Measurements from ENCODE around the gene SLC29A1. TPM values are rescaled to one million over a fixed set of nuclear protein-coding genes. Genes with fewer than 3 reads are reported as not detected.
A peak's percentile ranks its signal among the peaks of the same experiment; 100 is the strongest.
"Not testable (repeated sequence)": the region's sequence is repeated elsewhere in the genome, so short reads cannot be mapped to it uniquely, and the experiment has no call there.

SLC29A1 gene
- total RNA-seq, 1 donor from 2014 or later: 217 TPM

DNA sequence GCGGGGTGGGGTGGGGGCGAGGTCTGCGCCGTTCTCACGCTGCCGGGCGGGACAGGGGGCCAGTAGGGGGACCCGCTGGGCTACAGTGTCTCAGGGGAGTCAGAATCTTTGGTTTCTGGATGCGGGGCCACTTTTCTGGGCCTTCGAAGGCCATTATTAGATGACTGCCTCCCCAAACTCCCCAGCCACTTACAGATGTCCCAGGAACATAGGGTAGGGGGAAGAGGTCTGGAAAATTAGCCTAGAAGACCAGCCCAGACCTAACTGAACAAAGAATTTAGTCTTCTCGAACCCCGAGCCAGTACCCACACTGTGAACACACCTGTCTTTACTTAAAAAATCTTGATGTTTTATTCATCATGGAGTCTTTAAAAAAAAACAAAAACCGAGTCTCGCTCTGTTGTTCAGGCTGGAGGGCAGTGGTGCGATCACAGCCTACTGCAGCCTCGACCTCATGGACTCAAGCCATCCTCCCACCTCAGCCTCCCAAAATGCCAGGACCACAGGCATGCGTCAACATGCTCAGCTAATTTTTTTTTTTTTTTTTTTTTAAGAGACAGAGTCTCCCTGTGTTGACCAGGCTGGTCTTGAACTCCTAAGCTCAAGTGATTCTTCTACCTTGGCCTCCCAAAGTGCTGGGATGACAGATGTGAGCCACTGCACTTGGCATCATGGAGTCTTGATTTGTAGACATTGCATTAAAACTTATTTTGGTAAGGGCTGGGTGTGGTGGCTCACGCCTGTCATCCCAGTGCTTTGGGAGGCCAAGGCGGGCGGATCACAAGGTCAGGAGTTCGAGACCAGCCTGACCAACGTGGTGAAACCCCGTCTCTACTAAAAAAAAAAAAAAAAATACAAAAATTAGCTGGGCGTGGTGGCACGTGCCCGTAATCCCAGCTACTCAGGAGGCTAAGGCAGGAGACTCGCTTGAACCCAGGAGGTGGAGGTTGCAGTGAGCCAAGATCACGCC lies 3.3 kb upstream of the SLC29A1 start:
- no peak for ATAC-seq
- intact Hi-C loops (cut with micrococcal nuclease): no loop called here
- DNase-seq: no peak

DNA sequence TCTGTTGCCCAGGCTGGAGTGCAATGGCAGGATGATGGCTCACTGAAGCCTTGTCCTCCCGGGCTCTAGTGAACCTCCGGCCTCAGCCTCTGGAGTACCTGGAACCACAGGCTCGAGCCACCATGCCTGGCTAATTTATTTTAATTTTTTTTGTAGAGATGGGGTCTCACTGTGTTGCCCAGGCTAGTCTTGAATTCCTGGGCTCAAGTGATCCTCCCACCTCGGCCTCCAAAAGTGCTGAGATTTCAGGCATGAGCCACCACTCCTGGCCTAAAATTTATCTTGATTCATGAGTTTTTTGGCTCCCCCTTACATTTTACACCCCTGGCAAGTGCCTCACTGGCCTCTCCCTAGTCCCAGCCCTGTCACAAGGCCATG lies 2.5 kb upstream of the SLC29A1 start:
- DNase-seq: no peak
- intact Hi-C loops (cut with micrococcal nuclease): no loop called here
- no peak for ATAC-seq

DNA sequence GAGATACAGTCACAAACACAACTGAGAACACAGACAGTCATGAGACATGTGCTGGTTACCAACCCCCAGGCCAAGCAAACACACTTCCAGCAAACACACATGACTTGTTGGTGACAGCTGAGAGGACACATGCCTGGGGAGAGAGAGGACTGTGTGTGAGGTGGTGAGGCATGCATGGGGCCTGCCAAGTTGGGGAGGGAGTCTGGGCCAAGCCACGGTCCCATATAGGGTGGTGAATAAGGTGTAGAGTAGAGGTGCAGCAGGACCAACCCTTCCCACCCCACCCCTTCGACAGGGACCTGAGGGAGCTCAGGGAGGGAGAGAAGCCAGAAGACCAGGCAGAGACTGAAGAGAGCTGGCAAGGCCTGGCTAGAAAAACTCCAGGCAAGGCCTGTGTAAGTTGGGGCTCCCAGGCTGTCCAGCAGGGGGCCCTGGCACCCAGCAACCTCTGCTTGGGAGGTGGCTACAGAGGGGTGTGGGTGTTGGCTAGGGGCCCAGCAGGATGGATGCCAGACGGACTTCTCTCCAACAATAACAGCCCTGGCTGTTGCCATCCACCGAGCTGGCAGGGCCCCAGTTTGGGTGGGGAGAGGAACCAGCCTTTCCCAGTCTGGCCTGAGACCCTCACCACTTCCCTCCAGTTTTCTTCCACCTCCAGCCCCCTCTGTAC lies 2.0 kb upstream of the SLC29A1 start:
- peak; percentile 96 for DNase-seq
- ATAC-seq: peak; percentile 67
- intact Hi-C loops (cut with micrococcal nuclease): no loop called here

DNA sequence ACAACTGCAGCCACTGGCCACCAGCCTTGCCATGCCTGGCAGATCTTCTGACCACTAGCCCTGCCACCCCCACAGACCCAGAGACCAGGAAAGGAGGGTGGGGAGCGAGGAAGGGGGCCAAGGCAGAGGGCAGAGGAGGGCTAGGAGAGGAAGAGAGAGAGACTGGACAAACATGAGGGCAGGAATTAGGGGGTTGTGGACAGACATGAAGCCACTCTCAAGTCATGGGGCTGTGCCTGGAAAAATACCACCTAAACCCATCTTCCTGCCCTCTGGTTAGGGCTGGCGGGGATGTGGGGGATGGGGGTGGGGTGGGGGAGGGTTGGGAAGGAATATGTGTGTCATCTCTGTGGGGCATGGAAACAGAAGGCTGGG lies 1.4 kb upstream of the SLC29A1 start:
- ATAC-seq: no peak
- no peak for DNase-seq
- intact Hi-C loops (cut with micrococcal nuclease): no loop called here

DNA sequence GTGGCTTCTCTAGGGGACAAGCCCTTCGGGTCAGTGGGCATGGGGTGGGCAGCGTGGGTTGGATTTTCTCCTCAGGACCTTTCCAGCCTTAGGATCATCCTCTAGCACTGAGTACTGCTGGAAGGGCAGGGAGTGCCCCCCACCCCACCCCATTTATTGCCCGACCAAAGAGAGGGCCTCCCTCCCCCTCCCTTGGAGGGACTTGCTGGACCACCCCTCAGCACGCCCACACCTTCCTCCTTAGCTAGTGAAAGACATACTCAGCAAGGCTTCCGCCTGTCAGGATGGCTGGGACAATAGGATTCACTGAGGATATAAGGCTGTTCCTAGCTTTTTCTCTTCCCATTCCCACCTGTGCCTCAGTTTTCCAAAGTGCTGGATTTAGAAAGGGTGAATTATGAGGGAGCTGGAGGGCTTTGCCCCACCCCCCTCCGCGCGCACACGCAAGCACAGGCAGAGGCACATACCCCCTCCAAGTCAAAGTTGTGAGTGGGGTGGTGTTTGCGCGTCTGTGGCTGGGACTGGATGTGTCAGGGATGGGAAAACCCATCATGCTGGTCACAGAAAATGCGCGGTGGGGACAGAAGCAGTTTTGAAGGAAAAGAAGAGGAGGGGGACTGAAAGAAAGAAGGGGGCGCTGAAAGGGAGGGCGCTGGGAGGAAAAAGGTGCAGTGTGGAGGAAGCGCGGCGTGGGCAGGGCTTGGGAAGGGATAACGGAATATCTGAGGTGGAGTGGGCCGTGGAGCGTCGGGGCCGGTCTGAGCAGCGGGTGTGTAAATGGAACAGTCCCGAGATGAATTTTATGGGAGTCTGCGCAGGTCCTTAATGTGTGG lies 693 bp upstream of the SLC29A1 start:
- ATAC-seq (no peak), DNase-seq (peak; percentile 33)
- intact Hi-C loops (cut with micrococcal nuclease): no loop called here

DNA sequence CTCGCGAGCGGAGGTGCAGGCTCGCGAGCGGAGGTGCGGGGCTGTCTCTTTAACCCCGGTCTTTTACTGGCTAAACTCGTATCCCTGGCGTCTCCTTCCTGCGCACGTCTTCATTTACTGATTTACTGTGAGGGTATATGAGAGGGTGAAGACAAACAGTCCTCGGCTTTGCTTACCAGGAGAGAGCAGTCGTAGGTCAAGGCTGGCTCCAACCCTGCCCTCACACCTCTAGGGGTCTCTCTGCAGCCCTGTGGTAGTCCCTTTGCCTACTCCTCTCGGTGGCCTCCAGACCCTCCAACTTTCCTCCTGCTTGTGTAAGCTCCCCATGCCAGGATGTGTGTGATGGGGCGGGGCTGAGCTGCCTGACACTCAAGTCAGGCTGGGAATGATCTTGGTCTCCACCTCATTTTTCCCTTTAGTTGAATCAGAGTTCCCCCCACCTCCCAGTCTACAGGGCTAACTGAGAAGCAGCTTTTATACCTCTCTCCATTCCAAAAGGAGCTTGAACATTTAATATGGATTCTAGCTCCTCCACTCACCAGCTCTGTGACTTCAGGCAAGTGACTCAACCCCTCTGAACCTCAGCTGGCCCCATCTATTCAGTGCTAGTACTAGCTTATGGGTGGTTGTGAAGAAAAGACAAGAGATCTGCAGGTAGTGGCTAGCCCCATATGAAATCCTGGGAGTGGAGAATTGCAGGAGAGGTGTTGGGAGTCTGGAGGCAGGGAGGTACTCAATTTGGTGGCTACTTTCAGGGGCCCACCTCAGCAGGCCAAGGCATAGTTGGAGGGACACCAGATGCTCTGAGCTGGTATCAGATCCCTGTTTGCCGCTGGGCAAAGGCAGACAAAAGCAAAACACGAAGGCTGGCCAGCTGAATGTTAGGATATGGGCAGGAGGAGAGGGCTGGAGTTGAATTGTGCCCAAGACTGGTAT lies 902 bp downstream of the SLC29A1 start:
- intact Hi-C loops (cut with micrococcal nuclease): no loop called here
- DNase-seq (peak; percentile 46), ATAC-seq (no peak)

DNA sequence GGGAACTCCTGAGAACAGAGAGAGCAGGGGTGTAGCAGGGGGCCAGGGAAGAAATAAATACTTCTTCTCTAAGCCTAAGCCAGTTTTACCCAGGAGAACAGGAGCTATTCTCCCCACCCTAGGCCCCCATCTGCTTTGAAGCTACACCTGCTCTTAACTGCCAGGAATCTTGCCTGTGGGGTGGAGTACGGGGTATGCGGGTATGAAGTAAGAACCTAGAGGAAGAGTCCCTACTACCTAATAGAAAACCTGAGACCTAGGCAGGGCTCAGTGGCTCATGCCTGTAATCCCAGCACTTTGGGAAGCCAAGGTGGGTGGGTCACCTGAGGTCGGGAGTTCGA lies 1.5 kb downstream of the SLC29A1 start:
- intact Hi-C loops (cut with micrococcal nuclease): no loop called here
- ATAC-seq (no peak), DNase-seq (no peak)

DNA sequence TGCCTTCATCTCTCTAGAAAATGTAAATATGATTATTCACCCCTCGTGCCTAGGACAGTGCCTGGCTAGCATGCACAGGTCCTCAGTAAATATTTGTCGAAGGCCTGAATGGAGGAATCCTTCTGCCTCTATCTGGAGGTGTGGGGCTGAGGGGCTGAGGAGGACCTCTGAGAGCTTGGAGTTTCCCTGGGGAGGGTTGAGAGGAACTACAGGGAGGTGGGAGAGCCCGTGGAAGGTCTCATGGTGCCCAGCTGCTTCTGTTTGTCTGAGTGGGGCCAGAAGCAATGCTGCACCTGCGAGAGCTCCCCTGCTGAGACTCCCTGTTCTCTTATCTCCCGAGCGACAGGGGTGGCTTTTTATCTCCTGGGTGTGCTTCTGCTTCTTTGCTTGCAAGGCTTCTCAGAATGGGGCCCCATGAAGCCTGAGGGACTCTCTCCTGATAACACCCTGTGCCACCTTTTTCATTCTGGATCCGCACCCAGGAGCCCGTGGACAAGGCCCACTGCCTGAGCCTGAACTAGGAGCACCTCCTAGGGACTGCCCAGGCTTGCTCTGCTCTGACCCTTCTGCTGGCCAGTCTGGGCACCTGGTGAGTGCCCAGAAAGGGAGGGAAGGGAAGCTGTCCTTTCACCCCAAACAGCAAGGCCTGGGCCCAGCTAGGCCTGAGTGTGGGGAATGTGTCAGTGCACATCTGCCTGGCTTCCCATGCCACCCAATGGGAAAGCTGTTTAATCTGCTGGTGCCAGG lies 2.4 kb downstream of the SLC29A1 start:
- intact Hi-C loops (cut with micrococcal nuclease): no loop called here
- ATAC-seq: no peak
- no peak for DNase-seq

DNA sequence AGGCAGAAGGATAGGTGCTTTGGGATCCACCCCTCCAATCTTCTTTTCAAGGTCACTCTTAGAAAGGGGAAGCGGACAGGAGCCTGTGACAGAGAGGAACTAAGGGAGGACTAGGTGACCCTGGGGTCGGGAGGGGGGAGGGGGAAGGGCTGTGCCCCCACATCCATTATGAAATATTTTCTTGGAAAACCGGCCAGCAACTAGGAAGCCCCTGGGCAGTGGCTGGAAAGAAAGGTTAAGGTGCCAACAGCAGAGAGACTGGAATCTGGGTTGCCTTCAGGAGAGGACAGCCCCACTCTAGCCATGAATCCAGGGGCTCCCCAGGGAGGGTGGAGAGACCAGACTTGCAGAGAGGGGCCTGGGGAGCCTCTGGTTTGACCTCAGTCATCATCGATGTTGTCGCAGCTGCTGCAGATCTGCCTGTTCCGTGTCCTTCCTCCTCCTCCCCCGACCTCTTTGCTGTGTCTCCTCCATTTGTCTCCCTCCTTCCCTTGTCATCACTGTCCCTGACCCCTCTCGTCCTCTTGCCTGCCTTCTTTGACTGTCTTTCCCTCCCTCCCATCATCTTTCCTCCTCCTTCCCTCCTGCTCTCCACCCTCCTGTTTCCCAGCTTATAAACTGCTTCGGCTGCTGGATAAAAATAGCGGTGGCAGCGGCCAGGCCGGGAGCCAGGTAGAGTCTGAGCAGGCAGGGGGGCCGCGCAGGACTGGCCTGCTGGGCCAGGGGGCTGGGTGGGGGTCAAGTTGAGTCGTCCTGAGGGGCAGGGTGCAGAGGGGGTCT lies 3.2 kb downstream of the SLC29A1 start:
- DNase-seq (peak; percentile 80), ATAC-seq (peak; percentile 53)
- intact Hi-C loops (cut with micrococcal nuclease): no loop called here

DNA sequence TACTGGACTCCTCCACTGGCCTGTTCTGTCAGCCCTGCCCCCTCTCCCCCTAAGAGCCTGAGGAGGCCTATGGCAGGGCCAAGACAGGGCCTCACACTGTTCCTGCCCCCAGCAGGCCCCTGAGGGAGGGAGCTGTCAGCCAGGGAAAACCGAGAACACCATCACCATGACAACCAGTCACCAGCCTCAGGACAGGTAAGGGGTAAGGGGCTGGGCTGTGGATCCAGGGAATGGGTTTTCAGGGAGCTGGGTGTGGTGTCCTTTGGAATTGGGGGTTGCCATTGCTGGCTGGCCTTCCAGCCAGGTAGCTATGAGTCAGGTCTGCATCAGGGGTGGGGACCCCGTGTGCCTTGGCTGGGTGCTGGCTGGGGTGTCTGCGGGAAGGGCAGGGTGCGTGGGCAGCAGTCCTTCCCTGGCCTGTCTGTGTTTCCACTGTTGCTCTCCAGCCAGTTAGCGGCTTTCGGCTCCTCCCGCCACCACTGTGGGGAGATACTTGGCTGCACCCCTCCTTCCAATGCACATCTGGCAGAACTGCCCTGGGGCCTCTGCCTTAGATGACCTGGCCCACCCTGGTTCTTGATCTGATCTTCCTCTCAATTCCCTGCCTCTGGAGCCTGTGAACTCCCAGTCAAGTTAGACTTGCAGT lies 3.9 kb downstream of the SLC29A1 start:
- ATAC-seq: peak; percentile 11
- DNase-seq: peak; percentile 48
- intact Hi-C loops (cut with micrococcal nuclease): no loop called here

DNA sequence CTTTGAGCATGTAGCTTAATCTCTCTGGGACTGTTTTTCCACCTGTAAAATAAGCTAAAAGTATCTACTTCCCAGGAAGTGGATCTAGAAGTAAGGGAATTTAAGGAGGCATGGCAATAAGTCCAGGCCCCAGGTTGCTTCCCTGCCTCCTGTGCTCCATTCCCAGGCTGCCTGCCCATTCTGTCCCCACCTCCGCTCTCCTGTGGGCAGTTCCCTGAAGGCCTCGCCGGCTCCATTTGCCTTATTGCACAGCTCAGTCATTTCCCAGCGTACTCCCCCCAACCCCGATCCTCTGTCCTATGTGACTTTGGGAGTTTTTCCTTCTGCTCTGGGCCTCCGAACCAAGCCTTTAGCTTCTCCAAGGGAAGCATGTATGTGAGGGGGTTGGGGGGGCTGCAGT lies 4.6 kb downstream of the SLC29A1 start:
- ATAC-seq (no peak), DNase-seq (no peak)
- intact Hi-C loops (cut with micrococcal nuclease): no loop called here

DNA sequence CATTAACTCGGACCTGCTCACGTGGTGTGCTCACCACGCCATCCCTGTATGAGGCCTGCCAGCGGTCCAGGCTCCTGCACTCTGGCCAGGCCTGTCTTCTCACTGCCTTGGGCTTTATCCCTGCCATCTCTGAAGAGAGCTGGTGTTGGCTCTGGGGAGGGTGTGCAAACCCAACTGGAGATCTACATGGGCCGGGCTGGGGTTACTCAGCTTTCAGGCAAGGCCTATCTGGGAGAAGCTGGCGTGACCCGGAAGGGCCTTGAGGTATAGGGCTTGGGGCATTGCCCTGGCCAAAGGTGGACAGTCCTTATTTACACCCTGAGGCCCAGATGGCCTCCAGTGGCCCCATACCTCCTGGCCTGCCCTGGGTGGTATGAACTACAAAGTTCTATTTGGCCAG lies 5.0 kb downstream of the SLC29A1 start:
- ATAC-seq: peak; percentile 1
- DNase-seq: no peak
- intact Hi-C loops (cut with micrococcal nuclease): no loop called here

DNA sequence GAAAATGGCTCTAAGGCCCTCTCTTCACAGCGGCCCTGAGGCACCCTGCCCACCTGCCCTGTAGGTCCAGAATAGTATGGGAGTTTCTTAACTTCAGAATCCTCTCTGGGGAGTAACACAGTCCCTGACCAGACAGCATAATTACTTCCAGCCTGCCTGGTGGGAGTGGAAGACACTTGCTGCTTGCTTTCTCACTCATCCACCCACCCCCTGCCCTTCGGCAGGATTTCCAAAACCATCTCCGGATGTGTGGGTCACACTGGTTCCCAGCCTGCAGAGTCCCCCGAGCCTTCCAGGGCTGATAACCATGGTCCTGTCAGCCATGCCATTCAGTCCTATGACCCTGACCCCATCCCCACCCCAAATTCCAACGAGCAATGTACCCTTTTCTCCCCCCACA lies 5.4 kb downstream of the SLC29A1 start:
- intact Hi-C loops (cut with micrococcal nuclease): no loop called here
- no peak for ATAC-seq

DNA sequence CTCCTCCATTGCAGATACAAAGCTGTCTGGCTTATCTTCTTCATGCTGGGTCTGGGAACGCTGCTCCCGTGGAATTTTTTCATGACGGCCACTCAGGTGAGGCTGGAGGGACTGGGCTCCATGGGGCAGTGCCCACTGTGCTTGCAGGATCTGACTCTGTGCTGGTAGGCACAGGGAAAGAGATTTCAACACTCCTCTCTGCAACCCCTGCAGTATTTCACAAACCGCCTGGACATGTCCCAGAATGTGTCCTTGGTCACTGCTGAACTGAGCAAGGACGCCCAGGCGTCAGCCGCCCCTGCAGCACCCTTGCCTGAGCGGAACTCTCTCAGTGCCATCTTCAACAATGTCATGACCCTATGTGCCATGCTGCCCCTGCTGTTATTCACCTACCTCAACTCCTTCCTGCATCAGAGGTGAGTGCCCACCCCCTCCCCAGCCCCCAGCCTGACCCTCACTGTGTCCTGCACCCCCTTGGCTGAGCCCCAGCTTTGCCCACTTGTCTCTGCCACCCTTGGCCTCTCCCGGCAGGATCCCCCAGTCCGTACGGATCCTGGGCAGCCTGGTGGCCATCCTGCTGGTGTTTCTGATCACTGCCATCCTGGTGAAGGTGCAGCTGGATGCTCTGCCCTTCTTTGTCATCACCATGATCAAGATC lies 6.1 kb downstream of the SLC29A1 start:
- intact Hi-C loops (cut with micrococcal nuclease): no loop called here
- peak; percentile 56 for ATAC-seq
- peak; percentile 76 for DNase-seq

More for the DNA sequence above, 5.4 kb downstream of the SLC29A1 start:
- no peak for DNase-seq

DNA sequence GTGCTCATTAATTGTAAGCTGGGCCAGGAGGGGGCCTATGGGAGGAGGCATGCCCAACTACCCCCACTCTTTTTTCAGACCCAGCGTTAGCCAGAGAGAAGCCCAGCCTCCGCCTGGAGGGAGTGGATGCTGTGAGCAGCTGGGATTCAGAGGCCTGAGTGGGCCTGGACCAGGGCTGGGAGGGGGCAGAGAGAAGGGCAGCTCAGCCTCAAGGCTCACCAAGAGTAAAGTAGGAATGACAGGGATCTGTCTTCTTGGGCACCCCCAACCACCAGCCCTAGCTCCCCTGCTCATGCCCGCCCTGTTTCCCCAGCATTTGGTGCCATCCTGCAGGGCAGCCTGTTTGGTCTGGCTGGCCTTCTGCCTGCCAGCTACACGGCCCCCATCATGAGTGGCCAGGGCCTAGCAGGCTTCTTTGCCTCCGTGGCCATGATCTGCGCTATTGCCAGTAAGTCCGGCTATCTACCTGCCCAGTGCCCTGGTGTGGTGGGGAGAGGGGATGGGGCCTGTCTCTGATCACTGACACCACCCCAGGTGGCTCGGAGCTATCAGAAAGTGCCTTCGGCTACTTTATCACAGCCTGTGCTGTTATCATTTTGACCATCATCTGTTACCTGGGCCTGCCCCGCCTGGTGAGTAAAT lies 6.8 kb downstream of the SLC29A1 start:
- no peak for ATAC-seq
- no peak for DNase-seq
- intact Hi-C loops (cut with micrococcal nuclease): no loop called here

DNA sequence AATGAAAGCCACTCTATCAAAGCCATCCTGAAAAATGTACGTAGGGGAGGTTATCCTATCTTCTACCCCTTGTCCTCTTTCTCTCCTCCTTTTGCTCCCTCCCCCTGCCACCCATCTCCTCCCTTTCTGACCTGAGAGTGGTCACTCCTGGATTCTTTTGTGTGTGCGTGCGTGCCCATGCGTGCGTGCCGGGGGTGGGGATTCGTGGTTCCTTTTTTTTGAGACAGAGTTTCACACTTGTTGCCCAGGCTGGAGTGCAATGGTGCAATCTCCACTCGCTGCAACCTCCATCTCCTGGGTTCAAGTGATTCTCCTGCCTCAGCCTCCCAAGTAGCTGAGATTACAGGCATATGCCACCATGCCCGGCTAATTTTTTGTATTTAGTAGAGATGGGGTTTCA lies 8.0 kb downstream of the SLC29A1 start:
- intact Hi-C loops (cut with micrococcal nuclease); ATAC-seq; DNase-seq: not testable (repeated sequence)
